NCI-H226 (cell line): ENCODE measurements around the gene NEGR1.

Experiments used
- DNase-seq: peaks from one replicate; pipeline ENCODE4 v3.0.0-alpha.2; 2015

Gene NEGR1

GRCh38 chr1:72015006-72015405 lies 267.3 kb downstream of the NEGR1 start:
- no peak for DNase-seq

- DNase-seq, result no peak
These were observed 269.2 kb downstream of the NEGR1 start for GRCh38 chr1:72013161-72013560.

- DNase-seq, result no peak
These were observed 270.6 kb downstream of the NEGR1 start for GRCh38 chr1:72011721-72012120.

GRCh38 chr1:72010094-72010431 lies 272.3 kb downstream of the NEGR1 start:
- no peak for DNase-seq

GRCh38 chr1:72009173-72010093 lies 272.9 kb downstream of the NEGR1 start:
- no peak for DNase-seq

- DNase-seq, result no peak
These were observed 275.0 kb downstream of the NEGR1 start for GRCh38 chr1:72007312-72007711.

- no peak for DNase-seq
These were observed 276.2 kb downstream of the NEGR1 start for GRCh38 chr1:72006092-72006491.

GRCh38 chr1:72003092-72003491 lies 279.2 kb downstream of the NEGR1 start:
- DNase-seq, result no peak

GRCh38 chr1:72000809-72001208 lies 281.5 kb downstream of the NEGR1 start:
- peak; percentile 60 for DNase-seq

GRCh38 chr1:71994646-71995045 lies 287.7 kb downstream of the NEGR1 start:
- no peak for DNase-seq

GRCh38 chr1:71987181-71987580 lies 295.2 kb downstream of the NEGR1 start:
- no peak for DNase-seq

GRCh38 chr1:71986160-71986559 lies 296.2 kb downstream of the NEGR1 start:
- no peak for DNase-seq

- DNase-seq, result no peak
These were observed 301.8 kb downstream of the NEGR1 start for GRCh38 chr1:71980556-71980955.

GRCh38 chr1:71979882-71980281 lies 302.5 kb downstream of the NEGR1 start:
- DNase-seq, result no peak

- no peak for DNase-seq
These were observed 314.7 kb downstream of the NEGR1 start for GRCh38 chr1:71967670-71968069.

GRCh38 chr1:71964188-71964587 lies 318.2 kb downstream of the NEGR1 start:
- DNase-seq, result peak; percentile 48

GRCh38 chr1:71956613-71957285 lies 325.6 kb downstream of the NEGR1 start:
- no peak for DNase-seq

GRCh38 chr1:71950579-71950978 lies 331.8 kb downstream of the NEGR1 start:
- no peak for DNase-seq

- no peak for DNase-seq
These were observed 332.7 kb downstream of the NEGR1 start for GRCh38 chr1:71949681-71950080.

- DNase-seq, result no peak
These were observed 333.8 kb downstream of the NEGR1 start for GRCh38 chr1:71948561-71948960.

- no peak for DNase-seq
These were observed 338.3 kb downstream of the NEGR1 start for GRCh38 chr1:71944006-71944405.

GRCh38 chr1:71940261-71940660 lies 342.1 kb downstream of the NEGR1 start:
- no peak for DNase-seq

- no peak for DNase-seq
These were observed 351.8 kb downstream of the NEGR1 start for GRCh38 chr1:71930511-71930910.

GRCh38 chr1:71921935-71922559 lies 360.3 kb downstream of the NEGR1 start:
- DNase-seq, result no peak
